ENCODE data around the gene DAGLA. TPM values are rescaled to one million over a fixed set of nuclear protein-coding genes. Genes with fewer than 3 reads are reported as not detected.

DAGLA gene
- 8.3 and 10.1 TPM in 2 replicates for total RNA-seq (2021)
- percentile 51 among the genes with signal in this experiment for Bru-seq, nascent RNA
- percentile 48 among the genes with signal in this experiment for BruChase-seq, experiment 1, labeled RNA remaining after a 2-hour chase
- BruChase-seq, experiment 2, labeled RNA remaining after a 6-hour chase: percentile 56 among the genes with signal in this experiment
- long read RNA-seq, full-length matches to known transcripts: 2 of 17 reads
- long read RNA-seq, partial matches to known transcripts: 12 of 17 reads
- long read RNA-seq, other reads (novel, unspliced or antisense): 3 of 17 reads

GRCh38 chr11:61679893-61680621, at the start of gene DAGLA:
Gene DAGLA, plus strand, starts transcription at chr11:61680391. Its CDS starts 39,765 bp downstream, at chr11:61720156.
- intact Hi-C loops (cut with micrococcal nuclease; ENCODE audit: unreplicated experiment): loop anchor here (1.0 kb wide), 2 partner anchors 17 to 50 kb away; no protein-coding TSS in a partner anchor
- Histone ChIP-seq H3K9me2 (ENCODE audit: insufficient read depth) (no peaks in the 10 kb centered on the region), H2AFZ (peak within 1 kb of the TSS; percentile 75; the same call in 1 of the 2 replicates), H3K27me3 (ENCODE audit: insufficient read depth, low read depth) (peaks cover 22% of the 10 kb centered on the region), H3K9me3 (ENCODE audit: insufficient read depth, low read depth) (no peaks in the 10 kb centered on the region), H3F3A (ENCODE audit: insufficient read depth, low read depth) (peaks cover 10% of the 10 kb centered on the region; the same call in 1 of the 2 replicates), H3K4me3 (peak within 1 kb of the TSS; percentile 72), H3K4me1 (replicated peaks; ENCODE audit: insufficient read depth) (peaks cover 14% of the 10 kb centered on the region; the same call in 1 of the 2 replicates), H4K20me1 (ENCODE audit: insufficient read depth) (no peaks in the 10 kb centered on the region), H3K4me2 (peak within 1 kb of the TSS; percentile 99), H3K27ac (no peak within 1 kb of the TSS), H3K79me2 (ENCODE audit: low read depth) (peaks cover 6% of the 10 kb centered on the region; the same call in 1 of the 2 replicates), H3K36me3 (ENCODE audit: low read depth) (no peaks in the 10 kb centered on the region)
- peak; percentile 48 to 75 for DNase-seq
- no TSS peak for BruUV-seq (replicated peaks)
- TF ChIP-seq EZH2 (IDR thresholded peaks at IDR 0.05; ENCODE audit: low read depth) (no peak), CTCF (conservative IDR thresholded peaks at IDR 0.05) (peak; percentile 93)
- ChIA-PET CTCF (interaction anchor here (1.4 kb wide), 1 partner anchor 53 kb away, joined by 6 read pairs; no protein-coding TSS in a partner anchor), POLR2A (ENCODE audit: unreplicated experiment) (no interaction called here)

GRCh38 chr11:61632096-61632495, 48.1 kb upstream of the DAGLA start:
- ChIA-PET CTCF (no interaction called here), POLR2A (ENCODE audit: unreplicated experiment) (no interaction called here)
- intact Hi-C loops (cut with micrococcal nuclease; ENCODE audit: unreplicated experiment): no loop called here
- Histone ChIP-seq H3K27me3 (ENCODE audit: insufficient read depth, low read depth) (no peaks in the 10 kb centered on the region), H3K4me2 (no peak overlapping the region), H2AFZ (no peak overlapping the region), H3K36me3 (ENCODE audit: low read depth) (no peaks in the 10 kb centered on the region), H3K4me3 (no peak overlapping the region), H3K9me2 (ENCODE audit: insufficient read depth) (no peaks in the 10 kb centered on the region), H4K20me1 (ENCODE audit: insufficient read depth) (no peaks in the 10 kb centered on the region), H3F3A (ENCODE audit: insufficient read depth, low read depth) (no peaks in the 10 kb centered on the region; the same call in 1 of the 2 replicates), H3K9me3 (ENCODE audit: insufficient read depth, low read depth) (no peaks in the 10 kb centered on the region), H3K27ac (no peak overlapping the region), H3K79me2 (ENCODE audit: low read depth) (no peaks in the 10 kb centered on the region), H3K4me1 (replicated peaks; ENCODE audit: insufficient read depth) (peaks cover 10% of the 10 kb centered on the region)
- TF ChIP-seq EZH2 (IDR thresholded peaks at IDR 0.05; ENCODE audit: low read depth) (no peak), CTCF (conservative IDR thresholded peaks at IDR 0.05) (no peak)
- no peak for DNase-seq
- BruUV-seq (replicated peaks): no TSS peak

GRCh38 chr11:61635304-61635703, 44.9 kb upstream of the DAGLA start:
- ChIA-PET CTCF (interaction anchor here (0.6 kb wide), 3 partner anchors 53 to 348 kb away, joined by 3 to 10 read pairs (median 4); no protein-coding TSS in a partner anchor), POLR2A (ENCODE audit: unreplicated experiment) (no interaction called here)
- H3K4me2 ChIP-seq: no peak overlapping the region
- H3K79me2 ChIP-seq (ENCODE audit: low read depth): no peaks in the 10 kb centered on the region
- no peaks in the 10 kb centered on the region for H3K27me3 ChIP-seq (ENCODE audit: insufficient read depth, low read depth)
- no peaks in the 10 kb centered on the region for H3K4me1 ChIP-seq (replicated peaks; ENCODE audit: insufficient read depth)
- H3K9me2 ChIP-seq (ENCODE audit: insufficient read depth): no peaks in the 10 kb centered on the region
- H3K27ac ChIP-seq: no peak overlapping the region
- no peak overlapping the region for H3K4me3 ChIP-seq
- no peak for TF ChIP-seq CTCF (conservative IDR thresholded peaks at IDR 0.05)
- no peak for TF ChIP-seq EZH2 (IDR thresholded peaks at IDR 0.05; ENCODE audit: low read depth)
- H4K20me1 ChIP-seq (ENCODE audit: insufficient read depth): no peaks in the 10 kb centered on the region
- no peaks in the 10 kb centered on the region for H3K9me3 ChIP-seq (ENCODE audit: insufficient read depth, low read depth)
- no TSS peak for BruUV-seq (replicated peaks)
- no peak for DNase-seq
- H3K36me3 ChIP-seq (ENCODE audit: low read depth): no peaks in the 10 kb centered on the region
- no peaks in the 10 kb centered on the region for H3F3A ChIP-seq (ENCODE audit: insufficient read depth, low read depth)
- no peak overlapping the region for H2AFZ ChIP-seq
- intact Hi-C loops (cut with micrococcal nuclease; ENCODE audit: unreplicated experiment): no loop called here

All from PC-9 (cell line).